ENCODE measurements around the gene CPEB2. TPM values are rescaled to one million over a fixed set of nuclear protein-coding genes. Genes with fewer than 3 reads are reported as not detected.

The CPEB2 gene
- total and polyA plus RNA-seq, 2 experiments from 2014 or later: 3.5 to 6.6 TPM

DNA sequence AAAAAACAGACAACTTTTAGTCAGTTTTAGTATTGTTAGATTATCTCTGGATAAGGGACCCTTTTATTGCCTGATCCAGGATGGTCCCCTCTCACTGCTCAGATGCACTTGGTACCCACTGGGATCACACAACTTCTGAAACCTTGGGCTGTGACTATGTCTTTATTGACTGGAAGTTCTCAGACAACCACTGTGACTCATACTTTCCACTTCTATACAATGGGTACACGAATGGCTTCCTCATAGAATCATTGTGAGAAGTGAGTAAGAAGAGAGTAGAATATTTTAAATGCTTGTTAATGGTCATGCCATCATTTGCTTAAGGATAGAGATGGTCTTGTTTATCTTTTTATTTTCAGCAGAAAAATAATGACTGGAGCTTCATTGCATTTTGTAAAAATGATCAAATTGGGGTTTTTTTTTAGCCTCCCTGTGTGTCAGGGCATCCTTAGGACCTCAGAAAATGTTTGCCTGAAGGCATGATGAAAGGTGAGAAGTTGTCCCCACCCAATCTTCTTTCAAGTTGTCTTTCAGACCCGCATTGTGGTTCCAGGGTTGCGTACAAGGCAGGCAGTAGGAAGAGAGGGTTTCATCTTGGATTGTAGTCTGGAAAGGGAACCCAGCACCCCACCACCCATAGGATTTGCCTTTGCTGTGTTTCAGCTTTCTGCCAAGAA lies 115.1 kb downstream of the CPEB2 start:
- no peaks in the 10 kb centered on the region for H3F3A ChIP-seq (ENCODE audit: insufficient read depth)
- no peaks in the 10 kb centered on the region; the same call in 1 of the 2 replicates for H3K27me3 ChIP-seq (replicated peaks; ENCODE audit: insufficient read depth)
- H2AFZ ChIP-seq: no peak overlapping the region
- no peaks in the 10 kb centered on the region for H3K4me1 ChIP-seq (ENCODE audit: insufficient read depth)
- H3K79me2 ChIP-seq (ENCODE audit: insufficient read depth): no peaks in the 10 kb centered on the region
- H3K4me2 ChIP-seq (ENCODE audit: unreplicated experiment): no peak overlapping the region
- no peaks in the 10 kb centered on the region for H3K36me3 ChIP-seq (ENCODE audit: low read depth)
- TF ChIP-seq EZH2 (IDR thresholded peaks at IDR 0.05; ENCODE audit: insufficient read depth, poor library complexity, severe bottlenecking) (no peak), EZH2phosphoT487 (IDR thresholded peaks at IDR 0.05; ENCODE audit: insufficient read depth, low read depth) (no peak)
- no peaks in the 10 kb centered on the region for H3K9me2 ChIP-seq (ENCODE audit: insufficient read depth)
- no peak overlapping the region for H3K9ac ChIP-seq
- no peaks in the 10 kb centered on the region for H3K9me3 ChIP-seq (ENCODE audit: low read depth)
- in situ Hi-C loops (cut with MboI): no loop called here
- no peak overlapping the region for H3K4me3 ChIP-seq
- DNase-seq: peak; percentile 29
- no peak overlapping the region for H3K27ac ChIP-seq
- WGBS, 2 experiments (ENCODE audit: low coverage in 1 of 2, low lambda C conversion rate in 2 of 2, missing lambda C conversion rate in 2 of 2): 74 to 76% methylated on average over 3 of the region's 3 CpGs
- no peaks in the 10 kb centered on the region for H4K20me1 ChIP-seq (ENCODE audit: insufficient read depth)

DNA sequence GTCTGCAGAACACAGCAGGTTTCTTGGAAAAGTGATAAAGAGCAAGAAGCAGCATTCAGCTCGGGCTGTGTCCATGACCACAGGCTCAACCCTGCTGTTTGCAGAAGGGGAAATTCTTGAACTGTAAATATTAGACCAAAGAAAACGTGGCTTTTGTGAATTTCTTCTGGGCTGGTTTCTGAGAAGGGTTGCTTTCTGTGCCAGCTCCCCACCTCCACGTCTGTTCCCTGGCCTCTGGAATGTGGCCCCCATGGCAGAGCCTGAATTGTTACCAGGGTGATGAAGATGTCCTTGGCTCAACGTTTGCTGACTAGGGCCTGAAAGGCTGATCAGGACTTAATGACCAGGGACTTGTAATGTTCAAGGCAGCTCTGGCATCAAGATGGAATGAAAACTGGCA lies 116.0 kb downstream of the CPEB2 start:
- no peak overlapping the region for H3K9ac ChIP-seq
- H3K36me3 ChIP-seq (ENCODE audit: low read depth): no peaks in the 10 kb centered on the region
- no peaks in the 10 kb centered on the region for H4K20me1 ChIP-seq (ENCODE audit: insufficient read depth)
- H2AFZ ChIP-seq: no peak overlapping the region
- H3K9me3 ChIP-seq (ENCODE audit: low read depth): no peaks in the 10 kb centered on the region
- H3K27ac ChIP-seq: no peak overlapping the region
- H3K9me2 ChIP-seq (ENCODE audit: insufficient read depth): no peaks in the 10 kb centered on the region
- H3K27me3 ChIP-seq (replicated peaks; ENCODE audit: insufficient read depth): no peaks in the 10 kb centered on the region; the same call in 1 of the 2 replicates
- no peak overlapping the region for H3K4me2 ChIP-seq (ENCODE audit: unreplicated experiment)
- H3K4me3 ChIP-seq: no peak overlapping the region
- TF ChIP-seq EZH2phosphoT487 (IDR thresholded peaks at IDR 0.05; ENCODE audit: insufficient read depth, low read depth): no peak
- no peak for TF ChIP-seq EZH2 (IDR thresholded peaks at IDR 0.05; ENCODE audit: insufficient read depth, poor library complexity, severe bottlenecking)
- DNase-seq: peak; percentile 14
- no peaks in the 10 kb centered on the region for H3F3A ChIP-seq (ENCODE audit: insufficient read depth)
- H3K4me1 ChIP-seq (ENCODE audit: insufficient read depth): no peaks in the 10 kb centered on the region
- no peaks in the 10 kb centered on the region for H3K79me2 ChIP-seq (ENCODE audit: insufficient read depth)
- in situ Hi-C loops (cut with MboI): no loop called here
- 4 to 7% methylated on average over 4 of the region's 4 CpGs for WGBS, 2 experiments (ENCODE audit: low coverage in 1 of 2, low lambda C conversion rate in 2 of 2, missing lambda C conversion rate in 2 of 2)
